Measurements from ENCODE around the gene PRKCB. TPM values are rescaled to one million over a fixed set of nuclear protein-coding genes. Genes with fewer than 3 reads are reported as not detected.
A peak's percentile ranks its signal among the peaks of the same experiment; 100 is the strongest.

Gene PRKCB
- total RNA-seq, 1 experiment from 2014 or later, result not detected

DNA sequence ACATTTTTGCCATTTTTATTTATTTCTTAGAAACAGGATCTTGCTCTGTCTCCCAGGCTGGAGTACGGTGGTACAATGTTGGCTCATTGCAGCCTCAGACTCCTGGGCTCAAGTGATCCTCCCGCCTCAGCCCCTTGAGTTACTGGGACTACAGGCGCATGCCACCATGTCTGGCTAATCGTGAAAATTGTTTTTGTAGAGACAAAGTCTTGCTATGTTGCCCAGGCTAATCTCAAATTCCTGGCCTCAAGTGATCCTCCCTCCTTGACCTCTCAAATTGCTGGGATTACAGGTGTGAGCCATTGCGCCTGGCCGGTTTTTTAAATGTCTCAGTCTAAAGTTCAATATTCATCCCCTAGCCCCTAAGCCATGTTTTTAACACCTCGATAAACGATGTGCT, 237.5 kb downstream of the PRKCB start:
- TF ChIP-seq, protein P1, sequence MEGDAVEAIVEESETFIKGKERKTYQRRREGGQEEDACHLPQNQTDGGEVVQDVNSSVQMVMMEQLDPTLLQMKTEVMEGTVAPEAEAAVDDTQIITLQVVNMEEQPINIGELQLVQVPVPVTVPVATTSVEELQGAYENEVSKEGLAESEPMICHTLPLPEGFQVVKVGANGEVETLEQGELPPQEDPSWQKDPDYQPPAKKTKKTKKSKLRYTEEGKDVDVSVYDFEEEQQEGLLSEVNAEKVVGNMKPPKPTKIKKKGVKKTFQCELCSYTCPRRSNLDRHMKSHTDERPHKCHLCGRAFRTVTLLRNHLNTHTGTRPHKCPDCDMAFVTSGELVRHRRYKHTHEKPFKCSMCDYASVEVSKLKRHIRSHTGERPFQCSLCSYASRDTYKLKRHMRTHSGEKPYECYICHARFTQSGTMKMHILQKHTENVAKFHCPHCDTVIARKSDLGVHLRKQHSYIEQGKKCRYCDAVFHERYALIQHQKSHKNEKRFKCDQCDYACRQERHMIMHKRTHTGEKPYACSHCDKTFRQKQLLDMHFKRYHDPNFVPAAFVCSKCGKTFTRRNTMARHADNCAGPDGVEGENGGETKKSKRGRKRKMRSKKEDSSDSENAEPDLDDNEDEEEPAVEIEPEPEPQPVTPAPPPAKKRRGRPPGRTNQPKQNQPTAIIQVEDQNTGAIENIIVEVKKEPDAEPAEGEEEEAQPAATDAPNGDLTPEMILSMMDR (IDR thresholded peaks at IDR 0.05; ENCODE audit: unreplicated experiment), result no peak
- Mint-ChIP-seq H3K27me3 (ENCODE audit: unreplicated experiment) (peaks cover 74% of the 10 kb centered on the region), H3K4me1 (ENCODE audit: low read depth, unreplicated experiment) (no peaks in the 10 kb centered on the region), H3K4me3 (ENCODE audit: low read depth, unreplicated experiment) (no peak overlapping the region), H3K36me3 (ENCODE audit: insufficient read depth, unreplicated experiment) (no peaks in the 10 kb centered on the region), H3K27ac (ENCODE audit: unreplicated experiment) (no peak overlapping the region), H3K9me3 (ENCODE audit: low read depth, unreplicated experiment) (no peaks in the 10 kb centered on the region)
- DNase-seq, result no peak
- CTCF ChIA-PET, result no interaction called here
- BruUV-seq (replicated peaks), result no TSS peak
- intact Hi-C loops (cut with micrococcal nuclease; ENCODE audit: unreplicated experiment), result no loop called here

DNA sequence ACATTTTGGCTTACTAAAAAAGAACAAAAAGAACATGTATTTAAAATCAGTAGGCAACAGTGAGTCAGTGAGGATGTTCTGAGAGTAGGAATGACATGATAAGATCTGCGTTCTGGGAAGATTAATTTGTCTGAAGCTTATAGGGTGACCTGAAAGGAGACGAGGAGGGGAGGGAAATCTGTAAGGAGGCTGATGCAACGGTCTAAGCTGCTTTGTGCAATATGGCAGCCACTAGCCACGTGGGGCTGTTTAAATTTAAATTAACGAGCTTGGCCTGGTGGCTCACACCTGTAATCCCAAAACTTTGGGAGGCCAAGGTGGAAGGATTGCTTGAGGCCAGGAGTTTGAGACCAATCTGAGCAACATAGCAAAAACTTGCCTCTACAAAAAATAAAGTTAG, 238.8 kb downstream of the PRKCB start:
- TF ChIP-seq, protein P1 (IDR thresholded peaks at IDR 0.05; ENCODE audit: unreplicated experiment), result no peak
- Mint-ChIP-seq H3K4me1 (ENCODE audit: low read depth, unreplicated experiment) (no peaks in the 10 kb centered on the region), H3K9me3 (ENCODE audit: low read depth, unreplicated experiment) (no peaks in the 10 kb centered on the region), H3K36me3 (ENCODE audit: insufficient read depth, unreplicated experiment) (no peaks in the 10 kb centered on the region), H3K27me3 (ENCODE audit: unreplicated experiment) (peaks cover 87% of the 10 kb centered on the region), H3K4me3 (ENCODE audit: low read depth, unreplicated experiment) (no peak overlapping the region), H3K27ac (ENCODE audit: unreplicated experiment) (no peak overlapping the region)
- intact Hi-C loops (cut with micrococcal nuclease; ENCODE audit: unreplicated experiment), result no loop called here
- CTCF ChIA-PET, result interaction anchor here (0.6 kb wide), 1 partner anchor 447 kb away, joined by 3 read pairs; no protein-coding TSS in a partner anchor
- no peak for DNase-seq
- no TSS peak for BruUV-seq (replicated peaks)

DNA sequence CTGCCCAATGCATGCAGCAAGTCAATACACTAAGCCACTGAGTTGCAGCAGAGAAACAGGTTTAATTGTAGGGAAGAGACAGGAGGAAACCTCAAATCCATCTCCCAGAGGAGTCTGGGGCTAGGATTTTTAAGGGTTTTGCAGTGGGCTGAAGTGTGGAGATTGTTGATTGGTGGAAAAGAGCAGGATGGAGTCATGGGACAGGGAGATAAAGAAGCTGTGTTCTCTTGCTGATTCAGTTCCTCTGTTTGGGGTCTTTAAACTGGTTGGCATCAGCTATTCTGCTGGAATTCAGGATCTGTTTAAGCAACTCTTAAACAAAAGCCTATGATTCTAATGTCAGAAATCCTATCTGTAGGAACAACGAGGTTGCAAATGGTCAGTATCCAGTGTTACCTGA, 239.5 kb downstream of the PRKCB start:
- Mint-ChIP-seq H3K36me3 (ENCODE audit: insufficient read depth, unreplicated experiment) (no peaks in the 10 kb centered on the region), H3K27me3 (ENCODE audit: unreplicated experiment) (peaks cover 94% of the 10 kb centered on the region), H3K9me3 (ENCODE audit: low read depth, unreplicated experiment) (no peaks in the 10 kb centered on the region), H3K4me3 (ENCODE audit: low read depth, unreplicated experiment) (no peak overlapping the region), H3K4me1 (ENCODE audit: low read depth, unreplicated experiment) (no peaks in the 10 kb centered on the region), H3K27ac (ENCODE audit: unreplicated experiment) (no peak overlapping the region)
- CTCF ChIA-PET, result no interaction called here
- intact Hi-C loops (cut with micrococcal nuclease; ENCODE audit: unreplicated experiment), result no loop called here
- TF ChIP-seq, protein P1 (IDR thresholded peaks at IDR 0.05; ENCODE audit: unreplicated experiment), result no peak
- no TSS peak for BruUV-seq (replicated peaks)
- no peak for DNase-seq

- Mint-ChIP-seq H3K4me1 (ENCODE audit: low read depth, unreplicated experiment) (no peaks in the 10 kb centered on the region), H3K27ac (ENCODE audit: unreplicated experiment) (no peak overlapping the region), H3K27me3 (ENCODE audit: unreplicated experiment) (peaks cover 99% of the 10 kb centered on the region), H3K9me3 (ENCODE audit: low read depth, unreplicated experiment) (no peaks in the 10 kb centered on the region), H3K36me3 (ENCODE audit: insufficient read depth, unreplicated experiment) (no peaks in the 10 kb centered on the region), H3K4me3 (ENCODE audit: low read depth, unreplicated experiment) (no peak overlapping the region)
- no TSS peak for BruUV-seq (replicated peaks)
- DNase-seq, result peak; percentile 26
- intact Hi-C loops (cut with micrococcal nuclease; ENCODE audit: unreplicated experiment), result no loop called here
- TF ChIP-seq, protein P1 (IDR thresholded peaks at IDR 0.05; ENCODE audit: unreplicated experiment), result no peak
- CTCF ChIA-PET, result no interaction called here
These were observed 240.3 kb downstream of the PRKCB start for GRCh38 chr16:24075931-24076716.
